Measurements from ENCODE around the gene ZNF346.
"Not testable (repeated sequence)": the region's sequence is repeated elsewhere in the genome, so short reads cannot be mapped to it uniquely, and the experiment has no call there.

Gene ZNF346

GRCh38 chr5:177022386-177023302 is at the start of gene ZNF346:
Gene ZNF346, plus strand, starts transcription at chr5:177022696. Its CDS starts 43 bp downstream, at chr5:177022739.
- DNase-seq (ENCODE audit: extremely low read depth in 1 of 2, low read depth in 1 of 2) = peak; percentile 75 to 88

GRCh38 chr5:176979669-176980068 is 42.8 kb upstream of the ZNF346 start:
- DNase-seq (ENCODE audit: extremely low read depth in 1 of 2, low read depth in 1 of 2) = no peak

- DNase-seq (ENCODE audit: extremely low read depth in 1 of 2, low read depth in 1 of 2) = no peak
Observed at GRCh38 chr5:176980818-176981217, 41.7 kb upstream of the ZNF346 start.

- DNase-seq (ENCODE audit: extremely low read depth in 1 of 2, low read depth in 1 of 2) = not testable (repeated sequence)
Observed at GRCh38 chr5:176983112-176983511, 39.4 kb upstream of the ZNF346 start.

GRCh38 chr5:176983593-176983992 is 38.9 kb upstream of the ZNF346 start:
- DNase-seq (ENCODE audit: extremely low read depth in 1 of 2, low read depth in 1 of 2) = not testable (repeated sequence)

GRCh38 chr5:176984176-176984575 is 38.3 kb upstream of the ZNF346 start:
- DNase-seq (ENCODE audit: extremely low read depth in 1 of 2, low read depth in 1 of 2) = not testable (repeated sequence)

- no peak for DNase-seq (ENCODE audit: extremely low read depth in 1 of 2, low read depth in 1 of 2)
Observed at GRCh38 chr5:176985516-176985915, 37.0 kb upstream of the ZNF346 start.

- no peak for DNase-seq (ENCODE audit: extremely low read depth in 1 of 2, low read depth in 1 of 2)
Observed at GRCh38 chr5:176986280-176986679, 36.2 kb upstream of the ZNF346 start.

- no peak for DNase-seq (ENCODE audit: extremely low read depth in 1 of 2, low read depth in 1 of 2)
Observed at GRCh38 chr5:176987583-176987982, 34.9 kb upstream of the ZNF346 start.

GRCh38 chr5:176993081-176993480 is 29.4 kb upstream of the ZNF346 start:
- not testable (repeated sequence) for DNase-seq (ENCODE audit: extremely low read depth in 1 of 2, low read depth in 1 of 2)

- no peak for DNase-seq (ENCODE audit: extremely low read depth in 1 of 2, low read depth in 1 of 2)
Observed at GRCh38 chr5:176994460-176995121, 27.9 kb upstream of the ZNF346 start.

GRCh38 chr5:176995122-176995490 is 27.4 kb upstream of the ZNF346 start:
- DNase-seq (ENCODE audit: extremely low read depth in 1 of 2, low read depth in 1 of 2) = no peak

- no peak for DNase-seq (ENCODE audit: extremely low read depth in 1 of 2, low read depth in 1 of 2)
Observed at GRCh38 chr5:176995896-176996767, 26.4 kb upstream of the ZNF346 start.

GRCh38 chr5:176996780-176997179 is 25.7 kb upstream of the ZNF346 start:
- DNase-seq (ENCODE audit: extremely low read depth in 1 of 2, low read depth in 1 of 2) = no peak

GRCh38 chr5:176998828-176999227 is 23.7 kb upstream of the ZNF346 start:
- no peak for DNase-seq (ENCODE audit: extremely low read depth in 1 of 2, low read depth in 1 of 2)

GRCh38 chr5:176999526-176999925 is 23.0 kb upstream of the ZNF346 start:
- DNase-seq (ENCODE audit: extremely low read depth in 1 of 2, low read depth in 1 of 2) = not testable (repeated sequence)

- DNase-seq (ENCODE audit: extremely low read depth in 1 of 2, low read depth in 1 of 2) = no peak
Observed at GRCh38 chr5:177003649-177004048, 18.8 kb upstream of the ZNF346 start.

- no peak for DNase-seq (ENCODE audit: extremely low read depth in 1 of 2, low read depth in 1 of 2)
Observed at GRCh38 chr5:177004961-177005360, 17.5 kb upstream of the ZNF346 start.

GRCh38 chr5:177005619-177006264 is 16.8 kb upstream of the ZNF346 start:
- peak in 1 of 2 donors; percentile 43 for DNase-seq (ENCODE audit: extremely low read depth in 1 of 2, low read depth in 1 of 2)

GRCh38 chr5:177006265-177006972 is 16.1 kb upstream of the ZNF346 start, which contains the start of gene UIMC1:
Gene UIMC1, minus strand, starts transcription at chr5:177006779. Its CDS starts 24,164 bp downstream, at chr5:176982615.
- DNase-seq (ENCODE audit: extremely low read depth in 1 of 2, low read depth in 1 of 2) = peak; percentile 77 to 87
